ENCODE measurements around the gene BDKRB1. TPM values are rescaled to one million over a fixed set of nuclear protein-coding genes. Genes with fewer than 3 reads are reported as not detected.

Gene BDKRB1
- total and polyA plus RNA-seq, 2 donors from 2014 or later, result 1.2 to 1.5 TPM

GRCh38 chr14:96247031-96247430 lies 9.0 kb upstream of the BDKRB1 start:
- no peak for TF ChIP-seq CTCF (IDR thresholded peaks at IDR 0.05; ENCODE audit: borderline replicate concordance, extremely low read depth, insufficient read depth)
- DNase-seq, result no peak
- no peak overlapping the region for H3K9ac ChIP-seq (ENCODE audit: low read length in 3 of 3)
- no peak overlapping the region for H3K27ac ChIP-seq (ENCODE audit: low read depth in 2 of 2, low read length in 2 of 2)
- intact Hi-C loops (cut with DNase I), result no loop called here
- no peaks in the 10 kb centered on the region for H3K4me1 ChIP-seq (ENCODE audit: control insufficient read depth in 2 of 3, insufficient read depth in 2 of 3, low read depth in 1 of 3, low read length in 3 of 3)
- H3K9me3 ChIP-seq (ENCODE audit: control insufficient read depth in 2 of 3, insufficient read depth in 1 of 3, low read length in 3 of 3), result no peaks in the 10 kb centered on the region
- no peaks in the 10 kb centered on the region for H3K27me3 ChIP-seq (ENCODE audit: control insufficient read depth, insufficient read depth, low read length)
- H3K36me3 ChIP-seq (ENCODE audit: control insufficient read depth in 2 of 3, insufficient read depth in 3 of 3, low read length in 3 of 3), result peaks cover 0 to 3% (median 0%) of the 10 kb centered on the region in 3 donors
- H3K4me3 ChIP-seq (ENCODE audit: low read length in 3 of 3), result no peak overlapping the region
- no peak for FAIRE-seq

- TF ChIP-seq CTCF (IDR thresholded peaks at IDR 0.05; ENCODE audit: borderline replicate concordance, extremely low read depth, insufficient read depth), result no peak
- Histone ChIP-seq H3K27ac (ENCODE audit: low read depth in 2 of 2, low read length in 2 of 2) (no peak overlapping the region), H3K9me3 (ENCODE audit: control insufficient read depth in 2 of 3, insufficient read depth in 1 of 3, low read length in 3 of 3) (no peaks in the 10 kb centered on the region), H3K9ac (ENCODE audit: low read length in 3 of 3) (no peak overlapping the region), H3K4me1 (ENCODE audit: control insufficient read depth in 2 of 3, insufficient read depth in 2 of 3, low read depth in 1 of 3, low read length in 3 of 3) (no peaks in the 10 kb centered on the region), H3K27me3 (ENCODE audit: control insufficient read depth, insufficient read depth, low read length) (no peaks in the 10 kb centered on the region), H3K36me3 (ENCODE audit: control insufficient read depth in 2 of 3, insufficient read depth in 3 of 3, low read length in 3 of 3) (no peaks in the 10 kb centered on the region), H3K4me3 (ENCODE audit: low read length in 3 of 3) (no peak overlapping the region)
- FAIRE-seq (no peak), DNase-seq (no peak)
- intact Hi-C loops (cut with DNase I), result no loop called here
These were observed 7.0 kb upstream of the BDKRB1 start for GRCh38 chr14:96249029-96249428.

- intact Hi-C loops (cut with DNase I), result no loop called here
- no peak for TF ChIP-seq CTCF (IDR thresholded peaks at IDR 0.05; ENCODE audit: borderline replicate concordance, extremely low read depth, insufficient read depth)
- DNase-seq (no peak), FAIRE-seq (no peak)
- Histone ChIP-seq H3K27ac (ENCODE audit: low read depth in 2 of 2, low read length in 2 of 2) (no peak overlapping the region), H3K36me3 (ENCODE audit: control insufficient read depth in 2 of 3, insufficient read depth in 3 of 3, low read length in 3 of 3) (no peaks in the 10 kb centered on the region), H3K9me3 (ENCODE audit: control insufficient read depth in 2 of 3, insufficient read depth in 1 of 3, low read length in 3 of 3) (no peaks in the 10 kb centered on the region), H3K9ac (ENCODE audit: low read length in 3 of 3) (no peak overlapping the region), H3K27me3 (ENCODE audit: control insufficient read depth, insufficient read depth, low read length) (no peaks in the 10 kb centered on the region), H3K4me1 (ENCODE audit: control insufficient read depth in 2 of 3, insufficient read depth in 2 of 3, low read depth in 1 of 3, low read length in 3 of 3) (no peaks in the 10 kb centered on the region), H3K4me3 (ENCODE audit: low read length in 3 of 3) (no peak overlapping the region)
These were observed 5.5 kb upstream of the BDKRB1 start for GRCh38 chr14:96250485-96250884.

GRCh38 chr14:96251656-96252155 lies 4.3 kb upstream of the BDKRB1 start:
- Histone ChIP-seq H3K4me1 (ENCODE audit: control insufficient read depth in 2 of 3, insufficient read depth in 2 of 3, low read depth in 1 of 3, low read length in 3 of 3) (no peaks in the 10 kb centered on the region), H3K9me3 (ENCODE audit: control insufficient read depth in 2 of 3, insufficient read depth in 1 of 3, low read length in 3 of 3) (no peaks in the 10 kb centered on the region), H3K27me3 (ENCODE audit: control insufficient read depth, insufficient read depth, low read length) (no peaks in the 10 kb centered on the region), H3K27ac (ENCODE audit: low read depth in 2 of 2, low read length in 2 of 2) (no peak overlapping the region), H3K36me3 (ENCODE audit: control insufficient read depth in 2 of 3, insufficient read depth in 3 of 3, low read length in 3 of 3) (no peaks in the 10 kb centered on the region), H3K9ac (ENCODE audit: low read length in 3 of 3) (no peak overlapping the region), H3K4me3 (ENCODE audit: low read length in 3 of 3) (no peak overlapping the region)
- FAIRE-seq, result no peak
- intact Hi-C loops (cut with DNase I), result no loop called here
- no peak for TF ChIP-seq CTCF (IDR thresholded peaks at IDR 0.05; ENCODE audit: borderline replicate concordance, extremely low read depth, insufficient read depth)
- DNase-seq, result no peak
